HG03469 (cell line): ENCODE data around the gene CNDP2.

ENCODE experiments used
- ATAC-seq: cut with Tn5 transposase; IDR thresholded peaks from one replicate; pipeline ENCODE4 v1.9.1; 2021; ENCODE audit warnings: mild to moderate bottlenecking, moderate library complexity, moderate number of reproducible peaks; ENCODE audit not compliant: unreplicated experiment

CNDP2 gene

GRCh38 chr18:74533666-74534065 is 37.5 kb downstream of the CNDP2 start:
- no peak for ATAC-seq

- ATAC-seq: no peak
These were observed 38.2 kb downstream of the CNDP2 start, which contains the start of gene CNDP1 for GRCh38 chr18:74534150-74534969. Gene CNDP1, plus strand, starts transcription at chr18:74534500. Its CDS starts 168 bp downstream, at chr18:74534668.

DNA sequence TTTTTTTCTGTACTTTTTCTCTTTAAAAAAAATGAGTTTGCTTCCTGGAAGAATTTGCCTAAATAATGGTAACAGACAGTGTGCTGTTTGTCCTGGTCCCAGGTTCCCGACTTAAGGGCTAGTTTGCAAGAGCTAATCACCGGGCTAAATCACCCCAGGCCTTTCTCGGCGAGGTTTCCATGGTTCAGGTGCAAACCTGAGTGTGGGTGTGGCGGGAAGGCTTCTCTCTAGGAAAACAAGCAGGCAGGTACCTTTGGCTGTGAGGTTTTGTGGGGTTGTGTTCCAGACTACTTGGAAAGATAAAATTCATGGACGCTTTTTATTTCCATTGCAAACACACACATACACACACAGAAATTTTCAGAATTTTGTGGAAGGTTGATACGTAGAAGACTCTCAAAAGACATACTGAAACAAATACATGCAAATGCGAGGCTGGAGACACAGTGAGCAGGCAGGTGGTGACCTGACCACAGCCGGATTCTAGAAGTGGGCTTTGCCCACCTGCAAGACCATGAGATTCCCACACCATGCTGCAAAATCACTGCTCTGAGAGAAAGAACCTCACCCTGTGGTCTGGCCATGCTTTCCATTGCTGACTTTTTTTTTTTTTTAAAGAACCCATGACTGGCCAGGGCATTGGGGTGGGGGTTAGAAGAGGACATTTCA is 39.0 kb downstream of the CNDP2 start:
- ATAC-seq: peak; percentile 56

DNA sequence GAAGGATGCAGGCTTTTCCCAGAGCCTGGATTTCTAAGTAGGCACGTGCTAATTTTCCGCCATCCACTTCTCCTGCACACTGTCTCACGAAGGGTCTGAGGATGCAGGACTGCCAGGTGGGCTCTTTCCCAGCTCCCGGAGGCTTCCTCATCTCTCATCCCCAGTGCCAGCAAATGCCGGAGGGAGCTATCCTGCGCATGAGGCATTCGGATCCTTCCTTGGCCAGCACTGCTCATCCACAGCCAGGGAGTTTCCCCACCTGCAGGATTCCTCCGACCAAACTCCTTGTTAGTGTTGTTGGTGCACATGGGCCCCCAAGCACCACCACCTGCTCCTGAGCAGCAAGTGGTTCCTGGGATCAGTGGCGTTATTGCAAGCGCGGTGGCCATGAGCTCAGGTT is 43.1 kb downstream of the CNDP2 start:
- ATAC-seq: no peak

DNA sequence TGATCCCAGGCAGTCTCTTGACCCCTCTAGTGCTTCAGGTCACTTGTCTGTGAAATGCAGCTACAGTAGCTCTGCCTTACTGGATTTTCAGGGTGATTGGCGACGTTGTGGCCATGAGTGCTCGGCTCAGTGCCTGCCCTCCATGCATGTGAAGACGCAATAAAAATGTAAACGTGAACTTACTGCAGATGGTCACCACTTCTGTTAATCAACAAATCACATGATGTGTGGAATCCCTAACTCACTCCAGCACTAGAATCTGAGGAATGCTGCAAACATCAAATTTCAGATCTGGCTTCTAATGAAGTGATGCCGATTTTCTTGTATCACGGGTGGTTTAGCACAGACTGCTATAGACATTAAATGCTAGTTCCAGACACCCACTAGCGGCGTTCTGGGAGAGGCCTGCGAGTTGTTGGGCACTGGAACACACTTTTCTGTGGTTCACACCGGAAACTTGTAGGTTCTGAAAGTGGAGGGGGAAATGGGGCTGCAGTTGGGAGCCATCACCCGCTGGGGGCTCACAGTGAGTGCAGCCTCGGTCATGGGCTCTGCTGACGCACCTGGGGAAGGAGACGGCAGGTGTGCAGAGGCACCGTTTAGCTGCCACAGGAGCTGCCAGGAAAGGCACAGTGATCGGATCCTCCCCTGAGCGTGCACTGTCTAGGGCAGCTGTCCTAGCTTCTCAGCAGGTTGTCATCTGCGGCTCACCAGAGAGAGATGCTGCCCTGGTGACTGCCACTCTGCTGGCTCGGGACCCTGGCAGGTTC is 44.7 kb downstream of the CNDP2 start:
- no peak for ATAC-seq

GRCh38 chr18:74541703-74542555 is 45.8 kb downstream of the CNDP2 start:
- no peak for ATAC-seq

- no peak for ATAC-seq
These were observed 48.7 kb downstream of the CNDP2 start for GRCh38 chr18:74544898-74545297.

GRCh38 chr18:74546007-74546406 is 49.8 kb downstream of the CNDP2 start:
- no peak for ATAC-seq

DNA sequence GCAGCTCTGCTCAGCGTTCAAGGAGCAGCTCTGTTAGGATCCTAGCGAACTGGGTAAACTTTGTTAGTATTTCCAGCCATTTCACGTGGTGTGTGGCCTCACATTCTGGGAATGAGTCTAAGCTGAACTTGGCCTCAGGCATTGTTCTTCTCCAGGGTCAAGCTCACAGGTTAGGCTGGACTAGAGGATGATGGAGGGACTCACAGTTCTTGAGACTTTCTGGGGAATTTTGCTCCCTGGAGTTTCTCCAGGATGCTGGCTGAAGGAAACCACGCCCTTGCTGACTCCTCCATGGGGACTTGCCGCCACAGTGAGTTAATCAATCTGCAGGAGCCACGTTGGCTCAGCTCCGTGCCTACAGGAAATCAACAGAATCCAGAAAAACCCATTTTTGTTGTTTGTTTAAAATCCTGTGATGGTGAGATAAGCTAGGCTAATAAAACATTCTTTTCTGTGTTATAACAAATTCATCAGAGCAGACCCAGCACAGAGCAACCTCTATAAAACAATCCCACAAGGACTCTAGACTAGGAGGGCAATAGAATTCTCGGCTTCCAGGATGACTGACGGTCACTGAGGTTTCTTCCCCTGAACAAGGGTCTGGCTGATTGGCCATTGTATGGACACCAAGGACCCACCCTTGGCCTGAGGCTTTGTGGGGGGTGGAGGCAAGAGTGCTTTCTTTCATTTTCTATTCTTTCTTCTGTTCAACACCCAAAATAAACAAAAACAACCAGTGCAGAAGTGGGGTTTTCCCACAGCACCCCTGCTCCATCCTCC is 50.8 kb downstream of the CNDP2 start:
- ATAC-seq: no peak

DNA sequence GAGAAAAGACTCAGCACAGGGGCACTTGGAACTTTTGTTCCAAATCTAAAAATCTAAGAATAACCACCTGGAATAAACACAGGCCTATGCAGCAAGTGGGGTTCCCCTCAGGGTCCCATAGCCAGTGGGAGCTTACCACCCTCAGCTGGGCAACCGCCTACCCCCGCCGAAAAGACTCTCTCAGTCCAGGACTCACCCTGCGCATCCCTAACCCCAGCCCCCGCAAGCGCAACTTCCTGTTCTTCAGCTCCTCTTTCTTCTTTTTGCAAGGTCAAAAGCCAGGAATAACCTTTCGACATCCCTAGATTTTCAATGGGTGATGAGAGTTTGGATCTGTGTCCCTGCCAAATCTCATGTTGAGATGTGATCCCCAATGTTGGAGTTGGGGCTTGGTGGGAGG is 51.7 kb downstream of the CNDP2 start:
- no peak for ATAC-seq

DNA sequence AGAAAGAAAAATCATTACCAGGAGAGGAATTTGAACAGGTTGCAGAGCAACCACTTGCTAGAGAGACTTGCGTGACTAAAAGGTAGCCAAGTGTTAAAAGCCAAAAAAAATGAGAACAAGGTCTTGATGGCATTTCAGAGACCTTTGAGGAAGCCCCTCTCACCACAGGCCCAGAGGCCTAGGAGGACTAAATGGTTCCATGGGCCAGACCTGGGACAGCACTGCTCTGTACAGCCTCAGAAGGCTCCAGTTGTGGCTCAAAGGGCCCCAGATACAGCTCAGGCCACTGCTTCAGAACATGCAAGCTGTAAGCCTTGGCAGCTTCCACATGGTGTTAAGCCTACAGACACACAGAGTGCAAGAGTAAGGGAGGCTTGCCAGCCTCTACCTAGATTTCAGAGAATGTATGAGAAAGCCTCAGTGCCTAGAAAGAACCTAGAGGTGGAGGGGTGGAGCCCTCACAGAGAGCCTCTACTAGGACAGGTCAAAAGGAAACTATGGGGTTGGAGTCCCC is 53.5 kb downstream of the CNDP2 start:
- ATAC-seq: no peak

- ATAC-seq: no peak
These were observed 54.7 kb downstream of the CNDP2 start for GRCh38 chr18:74550886-74551285.

GRCh38 chr18:74551452-74551851 is 55.3 kb downstream of the CNDP2 start:
- ATAC-seq: no peak

- ATAC-seq: peak; percentile 99
These were observed 55.9 kb downstream of the CNDP2 start for GRCh38 chr18:74551936-74552555.

DNA sequence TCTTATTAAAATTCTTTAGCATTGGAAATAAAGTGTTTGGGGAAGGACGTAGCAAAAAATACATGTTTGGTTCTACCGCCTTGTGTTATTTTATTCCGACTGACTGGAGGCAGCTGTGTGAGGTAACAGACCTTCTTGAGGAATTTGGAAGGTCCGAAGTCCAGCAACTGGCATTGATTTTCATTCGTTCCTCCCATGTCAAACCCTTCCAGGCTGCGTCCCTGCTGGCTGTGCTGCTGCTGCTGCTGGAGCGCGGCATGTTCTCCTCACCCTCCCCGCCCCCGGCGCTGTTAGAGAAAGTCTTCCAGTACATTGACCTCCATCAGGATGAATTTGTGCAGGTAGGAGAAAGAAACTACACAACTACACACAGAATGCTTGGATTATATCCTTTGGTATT is 60.0 kb downstream of the CNDP2 start:
- no peak for ATAC-seq

DNA sequence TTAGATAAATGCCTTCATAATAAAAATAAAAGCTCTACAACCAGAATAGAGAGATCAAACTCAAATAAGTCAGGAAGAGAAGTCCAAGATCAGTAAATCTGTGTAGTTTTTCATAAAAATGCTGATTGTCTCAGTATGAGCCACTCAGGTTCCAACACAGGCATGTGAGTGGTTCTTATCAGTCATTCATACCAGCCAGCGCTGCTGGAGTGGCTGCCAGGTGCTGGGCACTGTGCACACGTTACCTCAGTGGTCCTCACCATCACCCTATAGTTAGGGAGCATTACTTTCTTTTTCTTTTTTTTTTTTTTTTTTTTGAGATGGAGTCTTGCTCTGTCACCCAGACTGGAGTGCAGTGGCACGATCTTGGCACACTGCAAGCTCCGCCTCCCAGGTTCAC is 61.9 kb downstream of the CNDP2 start:
- ATAC-seq: no peak

DNA sequence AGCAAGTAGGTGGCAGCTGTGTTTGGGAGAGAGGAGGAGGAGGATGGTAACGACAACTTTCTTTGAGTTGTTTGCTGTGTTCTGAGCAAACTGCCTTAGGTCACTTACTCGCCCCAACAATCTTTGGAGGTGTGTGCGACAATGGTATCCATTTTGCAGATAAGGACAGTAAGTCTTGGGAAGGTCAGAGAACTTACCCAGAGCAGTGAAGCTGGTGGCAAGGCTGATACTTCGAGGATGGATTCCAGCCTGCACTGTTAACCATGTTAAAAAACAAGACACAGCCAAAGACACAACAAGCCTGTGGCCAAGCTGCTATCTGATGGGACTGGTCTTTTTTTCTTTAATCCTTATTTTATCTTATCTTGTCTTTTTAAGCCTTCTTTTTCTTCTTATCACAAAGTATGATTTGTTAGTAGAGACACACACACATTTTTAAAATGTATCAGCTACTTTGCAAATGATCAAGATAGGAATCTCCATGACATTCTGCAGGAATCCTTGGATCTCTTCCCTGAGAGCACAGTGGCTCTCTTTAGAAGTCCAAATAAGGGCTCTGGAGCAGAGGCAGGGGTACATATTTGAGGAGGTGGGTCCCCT is 66.1 kb downstream of the CNDP2 start:
- no peak for ATAC-seq

GRCh38 chr18:74562775-74563174 is 66.6 kb downstream of the CNDP2 start:
- ATAC-seq: no peak

DNA sequence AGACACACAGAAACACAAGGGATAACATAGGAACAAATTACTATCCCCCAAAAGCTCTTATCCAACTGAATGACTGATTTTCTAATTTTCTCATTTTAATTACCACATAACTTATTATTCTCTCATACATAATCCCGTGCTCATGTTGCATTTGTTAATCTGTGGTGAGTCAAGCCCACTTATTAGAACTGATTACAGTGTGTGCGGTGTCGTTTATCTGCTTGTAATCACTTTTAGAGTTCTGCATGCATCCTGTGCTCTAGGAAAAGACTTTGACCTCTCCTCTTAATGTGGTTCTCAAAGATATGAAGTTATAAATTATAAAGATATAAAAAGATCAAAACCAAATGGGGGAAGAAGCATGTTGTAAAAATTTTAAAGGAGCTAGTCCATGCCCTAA is 67.8 kb downstream of the CNDP2 start:
- ATAC-seq: no peak
